DMS114 treated with DMSO at 0.1 percent for 48 hours (cell line): Measurements from ENCODE around the gene MRPL52.
A peak's percentile ranks its signal among the peaks of the same experiment; 100 is the strongest.
"Not testable (repeated sequence)": the region's sequence is repeated elsewhere in the genome, so short reads cannot be mapped to it uniquely, and the experiment has no call there.

Experiments used
- DNase-seq: peaks from one replicate; lab custom pipeline; 2025; ENCODE audit not compliant: unreplicated experiment; lab: John Stamatoyannopoulos, UW

MRPL52 gene

DNA sequence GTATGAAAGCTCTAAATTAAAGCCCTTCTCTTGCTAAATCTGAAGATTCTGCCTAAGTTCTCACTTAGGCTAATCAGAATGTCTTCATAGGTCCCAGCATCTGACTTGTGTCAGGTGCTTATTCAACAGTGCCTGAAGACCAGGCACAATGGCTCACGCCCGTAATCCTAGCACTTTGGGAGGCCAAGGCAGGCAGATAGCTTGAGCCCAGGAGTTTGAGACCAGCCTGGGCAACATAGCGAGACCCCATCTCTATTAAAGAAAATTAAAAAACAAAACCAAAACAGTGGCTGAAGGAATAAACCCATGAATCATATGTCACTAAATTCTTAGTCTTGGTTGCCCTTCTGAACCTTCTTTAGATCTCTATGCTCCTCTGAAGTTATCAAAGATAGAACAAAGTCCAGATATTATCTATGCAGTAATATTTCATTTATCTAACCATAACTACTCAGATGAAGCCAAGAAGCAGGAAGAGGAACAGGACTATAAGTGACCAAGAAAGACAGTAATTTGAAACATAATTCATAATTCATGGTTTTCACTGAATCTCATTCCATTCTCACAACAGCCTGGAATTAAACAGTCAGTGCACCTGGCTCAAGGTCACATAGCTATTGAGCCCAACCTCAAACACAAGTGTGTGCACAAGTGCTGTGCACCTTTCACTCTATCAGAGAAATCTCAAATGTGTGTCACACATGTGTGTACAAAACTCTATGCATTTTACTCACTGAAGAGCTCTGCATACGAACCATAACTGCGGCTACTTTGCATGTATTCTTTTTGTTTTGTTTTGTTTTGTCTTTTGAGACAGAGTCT lies 21.1 kb upstream of the MRPL52 start:
- no peak for DNase-seq

DNA sequence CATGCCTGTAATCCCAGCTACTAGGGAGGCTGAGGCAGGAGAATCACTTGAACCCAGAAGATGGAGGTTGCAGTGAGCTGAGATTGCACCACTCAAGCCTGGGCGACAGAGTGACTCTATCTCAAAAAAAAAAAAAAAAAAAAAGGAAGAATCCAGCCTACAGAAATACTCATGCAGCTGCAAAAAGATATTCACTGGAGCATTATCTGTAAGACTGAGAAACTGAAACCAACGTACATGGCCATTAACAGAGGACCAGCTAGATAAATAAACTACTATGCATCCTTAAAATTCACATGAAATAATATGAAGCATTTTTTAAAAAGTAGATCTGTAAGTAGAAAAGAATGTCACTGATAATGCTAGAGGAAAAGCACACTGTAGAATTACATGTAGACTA lies 18.0 kb upstream of the MRPL52 start:
- no peak for DNase-seq

GRCh38 chr14:22812744-22813143 lies 16.9 kb upstream of the MRPL52 start:
- no peak for DNase-seq

DNA sequence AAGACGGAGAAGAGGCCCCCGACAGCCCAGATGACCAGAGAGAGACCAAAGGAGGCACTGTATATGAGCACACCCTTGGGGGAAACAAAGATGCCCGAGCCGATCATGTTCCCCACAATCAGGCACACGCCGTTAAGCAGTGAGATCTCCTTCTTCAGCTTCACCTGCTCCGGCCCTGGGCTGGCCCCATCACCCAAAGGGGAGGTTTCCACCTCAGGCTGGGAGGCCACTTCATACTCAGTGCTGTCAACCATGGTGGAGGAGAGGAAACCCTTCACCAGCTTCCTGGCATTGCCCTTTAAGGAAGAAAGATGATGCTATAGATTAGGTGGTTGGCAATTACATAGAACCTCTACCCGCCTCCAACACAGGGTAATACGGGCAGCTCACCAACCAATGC lies 16.5 kb upstream of the MRPL52 start:
- DNase-seq = no peak

DNA sequence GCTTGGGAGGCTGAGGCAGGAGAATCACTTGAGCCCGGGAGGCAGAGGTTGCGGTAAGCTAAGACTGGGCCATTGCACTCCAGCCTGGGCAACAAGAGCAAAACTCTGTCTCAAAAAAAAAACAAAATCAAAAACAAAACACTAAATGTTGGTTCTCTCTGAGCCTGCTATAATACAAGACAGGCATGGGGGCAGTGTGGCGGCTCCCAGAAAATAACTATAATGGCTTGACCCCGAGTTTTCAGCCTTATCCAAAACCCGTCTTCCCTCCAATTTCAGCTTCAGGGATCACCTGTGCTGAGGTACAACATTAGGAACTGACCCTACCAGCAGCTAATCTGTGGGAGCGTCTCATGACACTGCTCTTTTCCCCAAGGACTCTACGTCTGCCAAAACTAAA lies 15.3 kb upstream of the MRPL52 start:
- no peak for DNase-seq

GRCh38 chr14:22814941-22815713 lies 14.6 kb upstream of the MRPL52 start, which contains the start of gene SLC7A7:
SLC7A7 (minus strand) TSS chr14:22815435; CDS start chr14:22813398, 2,037 bp downstream.
- no peak for DNase-seq

GRCh38 chr14:22819151-22819988 lies 10.3 kb upstream of the MRPL52 start:
- DNase-seq = no peak

- DNase-seq = no peak
These were observed 9.0 kb upstream of the MRPL52 start for GRCh38 chr14:22820731-22821130.

DNA sequence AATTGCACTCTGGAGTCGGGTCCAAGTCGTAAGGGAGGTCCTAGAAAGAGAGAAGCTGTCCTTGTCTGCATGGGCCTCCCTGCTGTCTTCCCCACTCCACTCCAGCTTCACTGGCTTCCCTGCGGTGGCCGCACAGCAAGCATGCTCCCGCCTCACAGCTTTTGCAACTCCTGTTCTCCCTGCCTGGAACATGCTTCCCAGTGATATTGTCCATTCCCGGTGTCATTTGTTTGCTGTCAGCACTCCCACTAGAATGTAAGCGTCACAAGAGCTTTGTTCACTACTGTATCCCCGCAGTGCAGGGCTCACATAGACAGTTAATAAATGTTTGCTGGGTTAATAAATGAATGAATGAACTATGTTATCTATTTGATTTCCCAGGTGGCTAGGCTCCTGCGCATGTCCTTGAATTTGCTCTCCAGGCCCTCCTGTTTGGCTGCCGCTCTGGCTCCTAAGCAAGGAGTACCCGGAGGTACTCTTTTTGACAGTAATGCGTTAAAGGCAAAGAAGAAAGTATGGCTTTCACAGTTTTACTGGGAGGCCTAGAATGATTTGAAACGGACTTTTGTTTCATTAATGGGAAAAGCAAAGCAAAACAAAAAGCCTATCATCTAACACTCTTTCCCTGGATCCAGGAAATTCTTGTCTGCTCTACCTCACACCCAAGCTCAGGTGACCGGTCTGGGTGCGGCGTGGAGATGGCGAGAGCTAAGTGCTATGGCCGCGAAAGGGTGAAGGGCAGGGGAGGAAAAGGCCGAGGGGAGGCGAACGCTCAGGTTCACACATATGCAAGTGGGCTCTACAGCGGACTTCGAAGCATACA lies 8.3 kb upstream of the MRPL52 start:
- no peak for DNase-seq

DNA sequence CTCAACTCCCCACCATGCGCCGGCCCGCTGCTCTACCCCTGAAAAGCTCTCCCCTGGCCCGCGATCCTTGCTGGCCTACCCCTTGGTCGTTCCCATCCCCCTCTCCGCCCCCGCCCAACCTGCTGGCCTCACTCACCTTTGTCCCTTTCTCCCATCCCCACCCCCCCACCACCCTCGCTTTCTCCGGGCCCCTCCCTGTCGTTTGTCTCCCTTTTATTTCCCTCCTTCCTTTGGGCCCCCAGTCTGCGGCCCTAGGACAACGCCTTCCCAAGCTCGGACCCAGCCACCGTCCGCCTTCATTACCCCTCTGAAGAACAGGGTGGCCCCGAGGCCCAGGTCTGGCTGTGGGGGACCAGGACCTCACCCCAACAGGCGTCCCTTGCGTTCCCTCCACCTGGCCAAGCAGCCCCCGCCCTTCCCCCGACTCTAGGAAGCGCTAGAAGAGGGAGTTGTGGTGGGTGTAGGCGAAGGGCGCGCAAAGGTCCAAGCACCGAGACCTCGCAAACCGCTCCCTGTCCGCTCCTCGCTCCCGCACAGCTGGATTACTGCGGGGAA lies 7.6 kb upstream of the MRPL52 start:
- DNase-seq = no peak

DNA sequence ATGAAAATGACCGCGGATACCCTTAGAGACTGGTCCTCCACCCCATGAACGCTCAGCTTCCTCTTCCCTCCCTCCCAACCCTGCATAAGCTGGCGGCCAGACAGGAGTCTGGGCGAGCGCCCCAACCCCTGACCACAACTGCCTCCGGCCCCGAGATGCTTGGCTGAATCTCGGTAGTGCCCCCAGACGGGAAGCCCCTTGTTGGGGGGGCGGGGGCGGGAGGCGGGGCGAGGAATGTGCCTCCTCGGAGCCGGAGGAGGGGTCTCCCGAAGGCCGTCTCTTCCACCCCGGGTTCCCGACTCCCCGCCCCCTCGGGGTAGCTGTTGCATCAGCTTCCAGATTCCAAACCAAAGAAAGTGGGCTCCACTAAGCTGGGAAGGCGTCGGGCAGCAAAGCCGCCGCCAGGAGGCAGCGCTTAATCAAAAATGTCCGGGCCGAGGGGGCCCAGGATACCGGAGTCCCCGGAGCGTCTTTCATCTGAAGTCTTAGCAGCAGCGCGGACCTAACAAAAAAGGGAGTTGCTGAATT lies 7.1 kb upstream of the MRPL52 start:
- DNase-seq = peak; percentile 51

DNA sequence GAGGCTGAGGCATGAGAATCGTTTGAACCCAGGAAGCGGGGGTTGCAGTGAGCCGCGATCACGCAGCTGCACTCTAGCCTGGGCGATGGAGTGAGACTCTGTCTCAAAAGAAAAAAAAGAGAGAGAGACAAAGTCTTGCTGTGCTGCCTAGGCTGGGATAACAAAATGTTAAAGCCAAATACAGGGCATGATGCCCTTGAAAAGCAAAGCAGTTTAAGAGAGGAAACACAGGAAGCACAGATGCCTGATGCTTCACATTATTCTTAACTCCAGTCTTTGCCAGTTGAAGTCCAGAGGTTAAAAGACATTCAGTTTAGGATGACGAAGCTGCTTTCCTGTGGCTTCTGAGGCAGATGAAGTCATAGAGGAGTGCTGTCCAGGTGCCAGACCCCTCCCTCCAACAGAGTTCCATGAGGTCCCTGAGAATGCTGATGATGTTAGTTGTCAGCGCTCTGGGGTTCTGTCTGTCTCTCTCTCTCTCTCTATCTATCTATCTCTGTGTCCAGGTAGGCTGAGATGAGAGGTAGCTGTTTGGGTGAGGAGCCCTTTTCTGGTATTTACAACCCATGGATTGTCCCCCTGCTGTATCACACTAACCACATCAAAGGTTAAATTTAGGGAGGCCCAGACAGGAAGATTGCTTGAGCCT lies 4.9 kb upstream of the MRPL52 start:
- no peak for DNase-seq

GRCh38 chr14:22829076-22829660 lies 519 bp upstream of the MRPL52 start:
- DNase-seq = not testable (repeated sequence)

- no peak for DNase-seq
These were observed 840 bp downstream of the MRPL52 start for GRCh38 chr14:22830443-22831010.

DNA sequence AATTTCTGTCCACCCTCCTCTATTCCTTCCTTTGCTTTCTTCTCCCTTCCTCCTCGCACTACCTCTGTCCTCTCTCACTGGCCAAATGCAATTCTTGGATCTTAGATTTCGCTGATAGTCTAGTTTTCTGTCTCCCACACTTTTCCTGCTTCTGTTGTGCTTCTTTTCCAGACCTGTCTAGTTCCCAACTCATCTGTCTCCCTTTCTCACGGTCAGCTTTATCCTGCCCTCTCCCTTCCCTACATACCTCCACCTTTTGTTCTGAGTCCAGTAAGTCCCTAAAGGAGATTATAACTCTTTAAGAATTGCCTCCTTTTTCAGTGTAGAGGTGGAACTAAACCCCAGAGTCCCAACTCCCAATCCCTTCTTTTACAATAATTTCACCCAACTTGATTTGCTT lies 5.8 kb downstream of the MRPL52 start:
- DNase-seq = no peak

GRCh38 chr14:22836301-22837113 lies 6.8 kb downstream of the MRPL52 start, which contains the start of gene MMP14:
MMP14 (plus strand) TSS chr14:22836585; CDS start chr14:22836818, 233 bp downstream.
- peak; percentile 31 for DNase-seq

- DNase-seq = peak; percentile 26
These were observed 7.5 kb downstream of the MRPL52 start for GRCh38 chr14:22837114-22837749.
